RKO (cell line): ENCODE data around the gene PHYKPL.
A peak's percentile ranks its signal among the peaks of the same experiment; 100 is the strongest.

ENCODE experiments used
- DNase-seq: peaks from one replicate; pipeline ENCODE4 v3.0.0-alpha.2; 2016; ENCODE audit warnings: low spot score

Gene PHYKPL

GRCh38 chr5:178186427-178186826 lies 46.2 kb downstream of the PHYKPL start:
- DNase-seq, result no peak

- no peak for DNase-seq
These were observed 50.3 kb downstream of the PHYKPL start for GRCh38 chr5:178182158-178182876.

DNA sequence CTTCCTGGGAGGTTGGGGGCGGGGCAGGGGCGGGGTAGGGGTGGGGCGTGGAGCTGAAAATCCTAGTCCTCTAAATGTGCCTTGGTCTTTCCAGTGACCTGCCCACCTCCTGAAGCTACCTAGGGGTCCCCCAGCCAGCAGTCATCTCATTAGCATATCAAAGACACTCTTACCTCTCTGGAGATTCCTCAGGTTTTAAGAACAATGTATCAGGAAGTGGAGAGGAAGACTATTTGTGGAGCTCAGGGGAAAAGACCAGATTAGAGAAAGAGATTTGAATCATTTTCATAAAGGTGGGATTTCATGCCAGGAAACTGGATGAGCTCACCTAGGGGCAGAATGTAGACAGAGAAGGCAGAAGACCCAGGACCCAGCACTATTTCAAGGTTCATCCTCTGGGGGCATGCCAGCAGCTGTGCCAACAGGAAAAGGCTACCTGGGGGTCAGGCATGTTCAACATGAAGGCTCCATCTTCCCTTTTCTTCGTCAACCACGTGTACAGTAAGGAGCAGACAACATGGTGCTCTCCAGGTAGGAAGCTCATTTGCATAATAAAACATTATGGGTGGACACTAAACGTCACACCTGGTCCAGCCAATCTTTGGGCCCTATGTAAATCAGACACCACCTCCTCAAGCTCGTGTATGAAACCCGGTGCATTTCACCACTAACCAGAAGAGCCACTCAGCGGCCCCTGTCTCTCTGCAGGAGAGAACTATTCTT lies 52.3 kb downstream of the PHYKPL start:
- DNase-seq, result no peak

DNA sequence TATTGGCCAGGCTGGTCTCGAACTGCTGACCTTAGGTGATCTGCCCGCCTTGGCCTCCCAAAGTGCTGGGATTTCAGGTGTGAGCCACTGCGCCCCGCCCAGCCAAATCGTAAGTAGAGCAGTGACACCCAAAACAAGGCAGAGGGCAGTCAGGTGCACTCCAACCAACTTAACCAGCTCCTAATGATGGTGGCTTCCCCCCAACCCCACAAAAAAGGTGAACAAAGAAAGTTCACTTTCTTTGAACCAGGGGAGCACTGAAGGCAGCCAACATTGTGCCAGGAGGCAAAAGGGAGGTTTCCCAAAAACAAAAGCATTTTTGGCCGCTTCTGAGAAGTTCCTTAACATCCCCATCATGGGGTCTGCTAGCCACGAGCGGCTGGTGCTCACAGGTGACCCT lies 55.0 kb downstream of the PHYKPL start:
- DNase-seq, result no peak

GRCh38 chr5:178176791-178177190 lies 55.8 kb downstream of the PHYKPL start:
- DNase-seq, result no peak

GRCh38 chr5:178174456-178174855 lies 58.1 kb downstream of the PHYKPL start:
- no peak for DNase-seq

DNA sequence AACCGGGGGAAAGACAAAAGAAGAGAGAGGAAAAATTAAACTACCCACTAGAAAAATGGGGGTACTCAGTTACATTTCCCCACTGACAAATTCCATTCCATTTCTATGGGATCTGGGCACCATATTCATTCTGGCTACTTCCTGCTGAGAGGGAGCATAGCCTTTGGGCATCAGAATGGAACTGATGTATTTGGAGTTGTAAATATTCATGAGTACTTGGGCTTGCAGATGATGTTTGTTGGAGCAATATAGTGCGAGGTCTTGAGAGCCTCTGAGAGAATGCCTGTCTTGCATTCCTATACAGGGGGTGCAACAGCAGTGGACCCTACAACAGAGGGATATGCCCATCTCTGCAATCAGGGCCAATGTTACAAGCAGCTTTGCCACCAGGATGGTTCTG lies 62.1 kb downstream of the PHYKPL start:
- no peak for DNase-seq

DNA sequence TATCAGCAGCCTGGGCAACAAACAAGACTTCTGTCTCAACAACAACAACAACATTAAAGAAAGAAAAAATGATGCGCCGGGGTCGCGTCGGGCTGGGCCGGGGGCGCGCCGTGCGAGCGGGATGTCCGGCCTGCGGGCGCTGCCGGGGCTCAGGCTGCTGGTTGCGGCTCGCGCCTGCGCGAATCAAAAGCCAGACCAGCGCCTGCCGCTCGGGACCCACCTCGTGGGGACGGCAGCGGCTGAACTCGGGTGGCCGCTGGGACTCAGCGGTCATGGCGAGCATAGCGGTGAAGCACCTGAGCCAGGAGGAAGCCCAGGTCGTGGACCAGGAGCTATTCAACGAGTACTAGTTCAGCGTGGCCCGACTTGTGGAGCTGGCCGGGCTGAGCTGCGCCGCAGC lies 67.0 kb downstream of the PHYKPL start:
- DNase-seq, result no peak

DNA sequence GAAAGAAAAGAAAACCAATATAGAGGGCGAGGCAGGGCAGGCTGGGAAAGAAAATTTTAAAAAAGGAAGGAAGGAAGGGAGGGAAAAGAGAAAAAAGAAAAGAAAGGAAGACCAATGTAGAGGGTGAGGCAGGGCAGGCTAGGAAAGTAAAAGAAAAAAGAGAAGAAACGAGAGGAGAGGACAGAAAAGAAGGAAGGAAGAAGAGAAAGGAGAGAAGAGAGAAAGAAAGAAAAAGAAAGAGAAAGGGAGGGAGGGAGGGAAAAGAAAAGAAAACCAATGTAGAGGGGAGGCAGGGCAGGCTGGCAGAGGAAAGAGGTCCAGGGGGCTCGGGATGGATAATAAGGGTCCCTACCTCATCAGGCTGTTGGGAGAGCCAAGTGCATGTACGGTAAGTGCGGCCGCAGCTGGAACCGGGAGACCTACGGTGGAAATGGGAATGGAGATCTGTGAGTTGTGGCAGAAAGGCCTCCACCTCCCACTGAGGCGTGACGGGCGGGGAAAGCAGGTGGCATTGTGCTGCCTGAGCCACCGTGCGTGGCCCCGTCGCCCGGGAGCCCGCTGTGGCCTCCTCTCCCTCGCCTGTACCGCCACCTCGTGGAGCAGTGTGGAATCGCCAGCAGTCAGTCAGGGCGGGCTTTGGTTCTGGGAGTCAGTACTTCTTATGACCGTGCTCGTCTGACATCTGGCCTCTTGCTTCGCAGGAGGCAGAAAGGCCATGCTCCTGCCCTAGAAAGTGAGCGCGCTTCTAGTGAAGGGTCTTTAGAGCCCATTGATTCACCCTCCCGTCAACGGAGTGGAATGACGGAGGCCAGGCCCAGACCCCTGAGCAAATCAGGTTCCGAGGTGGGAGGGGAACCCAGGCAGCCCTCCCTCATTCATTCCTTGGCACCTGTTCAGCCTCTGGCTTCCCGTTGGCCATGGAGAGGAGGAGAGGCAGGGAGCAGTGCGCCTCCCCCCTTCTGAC lies 68.5 kb downstream of the PHYKPL start:
- DNase-seq, result peak; percentile 80

- DNase-seq, result no peak
These were observed 70.1 kb downstream of the PHYKPL start for GRCh38 chr5:178162481-178162880.

GRCh38 chr5:178160176-178160575 lies 72.4 kb downstream of the PHYKPL start:
- DNase-seq, result no peak
